NCI-H748 treated with DMSO at 0.1 percent for 48 hours (cell line): ENCODE measurements around the gene TMEM45A.
"Not testable (repeated sequence)": the region's sequence is repeated elsewhere in the genome, so short reads cannot be mapped to it uniquely, and the experiment has no call there.

Experiments
- DNase-seq: peaks from one replicate; lab custom pipeline; 2025; lab: John Stamatoyannopoulos, UW

Gene TMEM45A, protein sequence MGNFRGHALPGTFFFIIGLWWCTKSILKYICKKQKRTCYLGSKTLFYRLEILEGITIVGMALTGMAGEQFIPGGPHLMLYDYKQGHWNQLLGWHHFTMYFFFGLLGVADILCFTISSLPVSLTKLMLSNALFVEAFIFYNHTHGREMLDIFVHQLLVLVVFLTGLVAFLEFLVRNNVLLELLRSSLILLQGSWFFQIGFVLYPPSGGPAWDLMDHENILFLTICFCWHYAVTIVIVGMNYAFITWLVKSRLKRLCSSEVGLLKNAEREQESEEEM

GRCh38 chr3:100492059-100493006, at the start of gene TMEM45A:
TMEM45A (plus strand) TSS chr3:100492619; CDS start chr3:100555212, 62,593 bp downstream.
- DNase-seq = peak; percentile 70

DNA sequence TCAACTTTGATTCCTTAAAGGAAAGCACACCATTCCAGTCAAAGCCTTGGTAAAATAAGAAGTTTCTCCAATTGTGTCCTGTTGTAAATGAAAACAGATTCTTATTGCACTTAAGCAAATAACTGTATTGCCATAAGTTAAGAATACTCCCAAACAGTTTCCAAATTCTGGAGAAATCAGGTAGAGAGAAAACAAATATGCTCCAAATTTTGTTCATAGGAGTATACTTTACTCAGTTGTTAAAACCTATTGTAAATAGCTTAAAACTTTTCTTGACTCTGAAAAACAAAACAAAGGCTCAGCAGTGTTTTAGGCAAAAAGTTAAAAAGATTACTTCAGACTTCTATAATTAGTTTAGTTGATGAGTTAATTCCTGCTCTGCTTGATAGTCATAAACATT, 48.7 kb upstream of the TMEM45A start:
- DNase-seq = no peak

DNA sequence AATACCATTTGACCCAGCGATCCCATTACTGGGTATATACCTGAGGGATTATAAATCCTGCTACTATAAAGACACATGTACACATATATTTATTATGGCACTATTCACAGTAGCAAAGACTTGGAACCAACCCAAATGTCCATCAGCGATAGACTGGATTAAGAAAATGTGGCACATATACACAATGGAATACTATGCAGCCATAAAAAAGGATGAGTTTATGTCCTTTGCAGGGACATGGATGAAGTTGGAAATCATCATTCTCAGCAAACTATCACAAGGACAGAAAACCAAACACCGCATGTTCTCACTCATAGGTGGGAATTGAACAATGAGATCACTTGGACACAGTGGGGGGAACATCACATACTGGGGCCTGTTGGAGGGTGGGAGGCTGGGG, 45.4 kb upstream of the TMEM45A start:
- DNase-seq = not testable (repeated sequence)

DNA sequence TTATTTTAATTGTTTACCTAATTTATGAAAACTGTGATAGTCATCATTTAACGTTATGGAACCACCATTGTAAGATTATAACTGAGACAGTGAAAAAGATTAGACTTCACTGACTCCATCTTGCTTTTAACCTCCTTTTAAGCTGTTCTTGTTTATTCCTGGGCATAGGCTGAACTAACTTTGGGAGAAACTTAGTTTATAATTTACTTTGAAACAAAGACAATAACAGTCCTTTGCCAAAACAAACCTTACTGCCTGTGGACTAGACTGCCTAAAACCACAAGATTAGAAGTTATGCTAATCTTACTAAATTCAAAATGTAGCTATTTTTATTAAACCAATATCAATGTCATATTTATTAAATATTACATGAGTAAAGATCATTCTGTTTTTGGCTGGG, 44.3 kb upstream of the TMEM45A start:
- DNase-seq = no peak

DNA sequence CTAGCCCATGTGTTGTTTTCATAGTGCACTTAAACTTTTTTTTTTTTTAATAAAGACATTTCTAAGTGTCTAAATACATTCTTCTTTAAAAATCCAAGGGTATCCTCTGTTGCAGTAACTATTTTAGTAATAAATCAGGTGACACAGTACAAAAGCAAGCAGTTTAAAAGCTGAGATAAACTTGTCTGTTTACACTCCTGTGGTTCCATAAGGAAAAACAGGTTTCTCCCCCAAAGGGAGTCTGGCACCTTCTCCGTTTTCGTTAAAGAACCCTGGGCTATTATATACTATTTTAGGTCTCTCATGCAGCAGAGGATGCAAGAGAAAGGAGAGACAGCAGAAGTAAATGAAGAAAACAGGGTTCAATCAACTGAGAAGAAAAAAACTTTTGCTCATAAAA, 43.2 kb upstream of the TMEM45A start:
- no peak for DNase-seq

DNA sequence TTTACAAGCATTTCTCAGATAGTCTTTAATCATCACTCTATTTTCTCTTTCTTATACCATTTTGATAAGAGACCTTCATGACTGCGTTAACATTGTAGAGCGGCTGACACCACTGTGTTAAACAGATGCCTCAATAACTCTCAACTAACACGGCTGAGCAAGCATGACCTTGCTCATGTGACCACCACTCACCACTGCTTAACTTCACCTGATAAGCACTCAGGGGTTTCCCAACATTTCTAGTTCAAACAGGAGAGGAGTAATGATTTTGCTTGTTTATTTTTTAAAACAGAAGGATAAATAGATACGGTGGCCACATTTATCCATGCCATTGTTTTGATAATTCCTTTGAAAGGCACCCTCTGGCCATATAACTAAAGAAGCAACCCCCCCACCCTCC, 37.7 kb upstream of the TMEM45A start:
- no peak for DNase-seq

- no peak for DNase-seq
Observed at GRCh38 chr3:100455841-100456550, 36.4 kb upstream of the TMEM45A start.

- DNase-seq = no peak
Observed at GRCh38 chr3:100456745-100457144, 35.7 kb upstream of the TMEM45A start.

- DNase-seq = no peak
Observed at GRCh38 chr3:100457811-100458210, 34.6 kb upstream of the TMEM45A start.

- no peak for DNase-seq
Observed at GRCh38 chr3:100458814-100459213, 33.6 kb upstream of the TMEM45A start.

GRCh38 chr3:100463002-100463401, 29.4 kb upstream of the TMEM45A start:
- DNase-seq = peak; percentile 31

DNA sequence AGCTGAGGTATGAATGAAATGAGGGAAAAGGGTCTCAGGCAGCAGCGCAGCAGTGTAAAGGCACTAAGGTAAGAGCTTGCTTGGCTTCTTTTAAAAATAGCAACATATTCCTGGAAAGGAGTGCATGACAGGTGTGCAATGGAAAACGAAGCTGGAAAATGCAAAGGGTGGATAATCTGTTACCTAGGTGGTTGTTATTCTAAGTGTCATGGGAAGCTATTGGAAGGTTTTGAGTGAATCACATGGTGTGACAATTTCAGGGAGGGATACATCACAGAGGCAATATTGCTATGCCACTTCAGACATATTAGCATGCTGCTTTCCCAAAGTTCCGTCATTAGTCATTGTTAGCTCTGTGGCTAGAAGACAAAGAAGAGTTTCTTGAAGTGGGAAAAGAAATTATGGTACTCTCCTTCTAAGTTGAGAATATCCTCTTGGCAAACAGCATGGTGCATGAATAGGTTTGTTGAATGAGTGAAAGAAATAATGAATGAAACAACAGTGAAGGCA, 28.7 kb upstream of the TMEM45A start:
- no peak for DNase-seq

DNA sequence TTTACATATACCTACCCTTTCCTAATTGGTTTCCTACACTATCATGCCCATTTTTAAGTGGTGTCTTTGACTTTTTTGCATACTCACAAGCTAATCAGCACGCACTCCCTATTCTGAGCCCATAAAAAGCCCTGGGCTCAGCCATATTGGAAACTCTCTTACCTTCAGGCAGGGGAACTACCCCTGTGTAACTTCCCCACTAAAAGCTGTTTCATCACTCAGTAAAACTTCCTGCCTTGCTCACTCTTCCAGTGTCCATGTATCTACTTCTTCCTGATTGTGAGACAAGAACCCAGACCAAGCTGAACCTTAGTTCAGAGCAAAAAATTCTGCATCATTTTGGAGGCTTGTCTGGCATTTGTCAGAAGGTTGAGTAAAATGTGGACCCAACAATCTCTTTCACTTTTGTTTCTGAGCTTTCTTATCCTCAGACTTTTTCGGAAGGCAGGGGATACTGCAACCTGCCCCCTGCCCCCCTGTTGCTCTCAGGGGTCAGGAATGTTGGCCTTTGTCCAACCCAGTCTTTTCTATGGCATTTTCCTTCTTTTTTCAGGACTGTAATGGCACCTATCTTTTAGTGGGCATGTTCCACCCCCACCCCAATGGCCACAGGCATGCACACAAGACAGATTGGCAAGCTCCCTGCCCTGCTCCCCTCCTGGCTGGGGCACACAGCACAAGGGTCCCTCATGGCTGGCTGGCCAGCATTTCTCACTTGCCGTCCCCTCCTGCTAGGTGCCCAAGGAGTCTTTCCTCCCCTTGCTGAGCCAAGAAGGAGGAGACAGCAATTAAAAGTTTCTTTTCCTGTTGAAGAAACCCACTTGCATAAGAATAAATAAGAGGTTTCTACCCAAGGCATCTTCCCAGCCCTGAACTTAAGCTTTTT, 26.3 kb upstream of the TMEM45A start:
- DNase-seq = no peak

- DNase-seq = no peak
Observed at GRCh38 chr3:100467133-100467532, 25.3 kb upstream of the TMEM45A start.

GRCh38 chr3:100468676-100469075, 23.7 kb upstream of the TMEM45A start:
- no peak for DNase-seq

GRCh38 chr3:100470951-100471350, 21.5 kb upstream of the TMEM45A start:
- no peak for DNase-seq

DNA sequence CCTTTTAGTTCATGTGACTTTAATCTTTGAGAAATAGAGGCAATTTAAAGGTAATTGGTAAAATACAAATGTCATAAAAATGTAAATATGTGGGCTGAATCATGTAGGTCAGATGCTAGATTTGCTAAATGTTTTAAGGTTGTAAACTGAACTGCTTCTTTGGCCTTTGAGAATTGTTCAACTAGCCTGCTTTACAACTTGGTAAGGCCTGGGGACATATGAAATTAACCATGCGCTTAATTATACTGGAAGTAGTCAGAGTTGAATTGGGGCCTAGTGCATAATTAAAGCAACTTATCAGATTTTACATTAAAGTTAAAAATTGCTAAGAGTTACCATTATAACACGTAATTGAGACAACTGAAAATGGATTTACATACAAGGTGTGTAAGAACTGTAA, 21.0 kb upstream of the TMEM45A start:
- no peak for DNase-seq

DNA sequence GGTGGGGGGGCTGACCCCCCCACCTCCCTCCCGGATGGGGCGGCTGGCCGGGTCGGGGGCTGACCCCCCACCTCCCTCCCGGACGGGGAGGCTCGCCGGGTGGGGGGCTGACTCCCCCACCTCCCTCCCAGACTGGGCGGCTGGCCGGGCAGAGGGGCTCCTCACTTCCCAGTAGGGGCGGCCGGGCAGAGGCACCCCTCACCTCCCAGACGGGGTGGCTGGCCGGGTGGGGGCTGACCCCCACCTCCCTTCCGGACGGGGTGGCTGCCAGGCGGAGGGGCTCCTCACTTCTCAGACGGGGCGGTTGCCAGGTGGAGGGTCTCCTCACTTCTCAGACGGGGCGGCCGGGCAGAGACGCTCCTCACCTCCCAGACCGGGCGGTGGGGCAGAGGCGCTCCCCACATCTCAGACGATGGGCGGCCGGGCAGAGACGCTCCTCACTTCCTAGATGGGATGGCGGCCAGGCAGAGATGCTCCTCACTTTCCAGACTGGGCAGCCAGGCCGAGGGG, 14.5 kb upstream of the TMEM45A start:
- DNase-seq = not testable (repeated sequence)

GRCh38 chr3:100478521-100478920, 13.9 kb upstream of the TMEM45A start:
- not testable (repeated sequence) for DNase-seq

GRCh38 chr3:100480081-100480480, 12.3 kb upstream of the TMEM45A start:
- DNase-seq = no peak

DNA sequence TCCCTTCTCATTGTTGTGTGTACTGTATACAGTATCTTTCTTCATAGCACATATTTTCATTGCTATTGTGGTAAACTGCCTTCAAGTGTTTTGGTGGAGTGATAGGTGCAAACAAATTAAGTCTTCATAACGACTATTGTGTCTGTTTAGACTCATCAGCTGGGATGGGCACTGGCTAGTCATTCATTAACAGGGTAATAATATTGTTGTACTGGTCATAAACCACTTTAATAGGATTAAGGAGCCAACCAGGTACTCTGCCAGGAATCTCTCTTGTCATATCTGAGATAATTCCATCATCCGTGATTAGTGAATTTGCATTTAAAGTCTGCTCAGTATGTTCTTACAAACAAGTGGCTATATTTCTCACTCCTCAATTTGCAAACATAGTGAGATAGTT, 10.2 kb upstream of the TMEM45A start:
- no peak for DNase-seq
